HepG2 (cell line): Measurements from ENCODE around the gene ALKBH5. TPM values are rescaled to one million over a fixed set of nuclear protein-coding genes. Genes with fewer than 3 reads are reported as not detected.

Experiments
- ARNTL ChIP-seq: sonication (generic); formaldehyde crosslinking; IDR thresholded peaks from 2 replicates; pipeline ENCODE4 v1.4.0; 2020; ENCODE audit warnings: mild to moderate bottlenecking, missing genetic modification reagents
- ATF7-NPFF ChIP-seq: sonication (generic); formaldehyde crosslinking; IDR thresholded peaks from 2 replicates; pipeline ENCODE4 v1.8.1; 2023; ENCODE audit warnings: mild to moderate bottlenecking, low read depth, missing genetic modification reagents, moderate library complexity
- CBX5 ChIP-seq: sonication (generic); formaldehyde crosslinking; IDR thresholded peaks from 2 replicates; pipeline ENCODE4 v1.4.0; 2020; ENCODE audit warnings: missing genetic modification reagents, borderline replicate concordance
- CREB1 ChIP-seq, 2 experiments: fragments of 450-650 bp in 1 of 2; IDR thresholded peaks; 2 replicates each; pipeline ENCODE4 v1.6.1; 2016 to 2017; ENCODE audit warnings: control low read depth in 1 of 2, mild to moderate bottlenecking in 1 of 2, missing compliant biosample characterization in 1 of 2, missing genetic modification characterization in 1 of 2
- FOXK1 ChIP-seq: sonication (generic); formaldehyde crosslinking; IDR thresholded peaks from 2 replicates; pipeline ENCODE4 v1.4.0; 2020; ENCODE audit warnings: low read depth, missing genetic modification reagents, borderline replicate concordance
- HNRNPLL ChIP-seq: fragments of 200-400 bp; formaldehyde crosslinking; IDR thresholded peaks from 2 replicates; pipeline ENCODE4 v1.6.1; 2017; ENCODE audit warnings: mild to moderate bottlenecking, low read depth, low read length; ENCODE audit not compliant: poor library complexity, severe bottlenecking
- MEIS2 ChIP-seq: sonication (generic); formaldehyde crosslinking; IDR thresholded peaks from 2 replicates; pipeline ENCODE4 v1.9.0; 2021; ENCODE audit warnings: mild to moderate bottlenecking, missing genetic modification reagents
- POLR2AphosphoS5 ChIP-seq: IDR thresholded peaks from 2 replicates; pipeline ENCODE4 v1.6.1; 2012; ENCODE audit warnings: low read depth, low read length
- SKI ChIP-seq: fragments of 450-650 bp; IDR thresholded peaks from one replicate; pipeline ENCODE4 v1.6.1; 2018; ENCODE audit warnings: mild to moderate bottlenecking; ENCODE audit not compliant: partially characterized antibody
- SMARCE1 ChIP-seq: fragments of 450-650 bp; IDR thresholded peaks from 2 replicates; pipeline ENCODE4 v1.6.1; 2017; ENCODE audit warnings: borderline replicate concordance
- THAP11 ChIP-seq: IDR thresholded peaks from 2 replicates; pipeline ENCODE4 v1.6.1; 2016; ENCODE audit warnings: missing biosample characterization, missing genetic modification reagents
- ZBTB33 ChIP-seq: sonication (generic); formaldehyde crosslinking; IDR thresholded peaks from 2 replicates; pipeline ENCODE4 v1.4.0; 2020; ENCODE audit warnings: missing genetic modification reagents
- ZKSCAN1 ChIP-seq: fragments of 150-350 bp; IDR thresholded peaks from 2 replicates; pipeline ENCODE4 v1.6.1; 2014; ENCODE audit warnings: low read length
- ZNF143 ChIP-seq: sonication (generic); formaldehyde crosslinking; IDR thresholded peaks from 2 replicates; pipeline ENCODE4 v1.4.0; 2020; ENCODE audit warnings: missing genetic modification reagents
- ZNF446 ChIP-seq: sonication (generic); formaldehyde crosslinking; IDR thresholded peaks from 2 replicates; pipeline ENCODE4 v1.5.0; 2020; ENCODE audit warnings: mild to moderate bottlenecking, missing genetic modification reagents
- ZNF574 ChIP-seq: sonication (generic); formaldehyde crosslinking; IDR thresholded peaks from 2 replicates; pipeline ENCODE4 v1.4.0; 2020; ENCODE audit warnings: missing genetic modification reagents
- ZNF644 ChIP-seq: IDR thresholded peaks from 2 replicates; pipeline ENCODE4 v1.6.1; 2016; ENCODE audit warnings: low read depth
- ZNF670 ChIP-seq: sonication (generic); formaldehyde crosslinking; IDR thresholded peaks from 2 replicates; pipeline ENCODE4 v1.8.0; 2022; ENCODE audit warnings: mild to moderate bottlenecking, missing genetic modification reagents, borderline replicate concordance
- ZSCAN21 ChIP-seq: sonication (generic); formaldehyde crosslinking; IDR thresholded peaks from 2 replicates; pipeline ENCODE4 v1.8.0; 2022; ENCODE audit warnings: mild to moderate bottlenecking, missing genetic modification reagents, moderate library complexity, borderline replicate concordance
- ZZZ3 ChIP-seq: sonication (generic); formaldehyde crosslinking; IDR thresholded peaks from 2 replicates; pipeline ENCODE4 v1.4.0; 2020; ENCODE audit warnings: missing genetic modification reagents, mild to moderate bottlenecking, borderline replicate concordance
- polyA plus RNA-seq, 8 experiments: library from polyadenylated mRNA; depleted of rRNA in 3 of 8; stranded (reverse) in 7 of 8; unstranded in 1 of 8; fragments of >200 nt; fragmentation: Illumina TruSeq in 4 of 8; extraction: Trizol in 4 of 8; gene quantifications; 2 replicates each; pipeline versions ENCODE4 v1.2.1 to v1.2.3, GENCODE V29; 2011 to 2016; ENCODE audit warnings: low read depth in 4 of 8, missing spikeins in 1 of 8, mixed read lengths in 1 of 8; ENCODE audit not compliant: insufficient read depth in 1 of 8
- total RNA-seq, 5 experiments: library from RNA; depleted of rRNA; stranded (reverse); fragments of >200 nt; fragmentation: Illumina TruSeq; extraction: Trizol; gene quantifications; 2 replicates each; pipeline ENCODE4 v1.2.3, GENCODE V29; 2016; ENCODE audit warnings: low read depth in 1 of 5
- TF ChIP-seq, protein P1 (sequence below): sonication (generic); formaldehyde crosslinking; IDR thresholded peaks from 2 replicates; pipeline ENCODE4 v1.4.0; 2020; ENCODE audit warnings: missing genetic modification reagents, borderline replicate concordance
- TF ChIP-seq, protein P2 (sequence below): IDR thresholded peaks from 2 replicates; pipeline ENCODE4 v1.6.1; 2016; ENCODE audit warnings: missing genetic modification reagents, missing compliant biosample characterization

Gene ALKBH5
- total and polyA plus RNA-seq, 2 of the 13 experiments (the other 11 are each of a cell fraction or from before 2014, with no cell fraction given) = 68.9 to 76.9 TPM

DNA sequence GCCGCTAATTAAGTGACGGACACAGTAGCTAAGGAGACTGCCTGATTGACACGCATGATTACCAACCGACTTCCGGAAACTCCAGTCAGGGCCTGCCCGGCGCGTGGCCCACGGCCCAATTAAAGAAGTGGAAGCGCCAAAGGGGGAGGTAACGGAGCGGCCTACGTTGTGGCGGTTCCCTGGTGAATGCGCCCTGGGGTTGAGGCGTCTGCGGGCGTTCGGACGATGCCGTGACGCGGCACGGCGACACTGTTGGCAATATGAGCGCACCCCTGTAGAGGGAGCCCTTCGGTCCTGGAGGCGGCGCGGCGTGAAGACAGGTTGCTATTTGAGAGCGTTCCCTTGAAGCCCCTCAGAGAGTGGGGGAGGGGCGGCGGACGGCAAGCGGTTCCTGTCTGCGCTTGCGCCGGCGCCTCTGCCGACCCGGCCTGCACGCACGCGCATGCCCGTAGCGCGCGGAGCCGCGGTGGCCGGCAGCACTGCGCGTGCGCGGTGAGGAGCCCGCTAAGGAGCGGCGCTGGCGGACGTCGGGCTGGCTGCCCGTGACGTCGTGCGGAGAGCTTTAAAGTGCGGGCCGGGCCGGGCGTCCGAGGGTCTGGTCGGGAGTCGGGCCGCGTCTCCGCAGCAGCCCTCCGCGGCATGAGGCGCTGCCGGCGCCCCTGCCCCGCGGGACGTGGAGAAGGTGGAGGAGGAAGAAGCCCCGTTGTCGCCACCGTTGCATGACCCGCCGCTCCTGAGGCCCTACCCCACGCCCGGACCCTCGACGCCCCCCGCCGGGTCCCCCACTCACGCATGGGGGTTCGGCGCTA is at the start of gene ALKBH5 (continued):
- TF ChIP-seq ZZZ3 (no peak; the same call in 1 of the 2 replicates), SKI (peak; percentile 17), FOXK1 (CRISPR knock-in tag) (peak; percentile 43), ZKSCAN1 (0 out of 2 replicates have a peak, but pooled peaks have one; percentile 55), POLR2AphosphoS5 (peak; percentile 64), ZNF670 (CRISPR knock-in tag) (0 out of 2 replicates have a peak, but pooled peaks have one; percentile 53), ZNF446 (CRISPR knock-in tag) (peak; percentile 89; the same call in 1 of the 2 replicates), HNRNPLL (peak; percentile 86), CBX5 (CRISPR knock-in tag) (0 out of 2 replicates have a peak, but pooled peaks have one; percentile 37), ARNTL (CRISPR knock-in tag) (peak; percentile 83), ZSCAN21 (CRISPR knock-in tag) (peak; percentile 70; the same call in 1 of the 2 replicates), ZNF143 (peak; percentile 11; the same call in 1 of the 2 replicates), ZBTB33 (0 out of 2 replicates have a peak, but pooled peaks have one; percentile 33), ATF7-NPFF (CRISPR knock-in tag) (peak; percentile 72), THAP11 (peak; percentile 65), SMARCE1 (no peak), ZNF644 (CRISPR knock-in tag) (no peak), CREB1 (IDR thresholded peaks at IDR 0.05) (peak; percentile 90), CREB1 (CRISPR knock-in tag; IDR thresholded peaks at IDR 0.05) (peak; percentile 5; the same call in 1 of the 2 replicates), ZNF574 (CRISPR knock-in tag) (peak; percentile 67), MEIS2 (CRISPR knock-in tag) (no peak; the same call in 1 of the 2 replicates)
- TF ChIP-seq, protein P1, sequence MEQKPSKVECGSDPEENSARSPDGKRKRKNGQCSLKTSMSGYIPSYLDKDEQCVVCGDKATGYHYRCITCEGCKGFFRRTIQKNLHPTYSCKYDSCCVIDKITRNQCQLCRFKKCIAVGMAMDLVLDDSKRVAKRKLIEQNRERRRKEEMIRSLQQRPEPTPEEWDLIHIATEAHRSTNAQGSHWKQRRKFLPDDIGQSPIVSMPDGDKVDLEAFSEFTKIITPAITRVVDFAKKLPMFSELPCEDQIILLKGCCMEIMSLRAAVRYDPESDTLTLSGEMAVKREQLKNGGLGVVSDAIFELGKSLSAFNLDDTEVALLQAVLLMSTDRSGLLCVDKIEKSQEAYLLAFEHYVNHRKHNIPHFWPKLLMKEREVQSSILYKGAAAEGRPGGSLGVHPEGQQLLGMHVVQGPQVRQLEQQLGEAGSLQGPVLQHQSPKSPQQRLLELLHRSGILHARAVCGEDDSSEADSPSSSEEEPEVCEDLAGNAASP = 0 out of 2 replicates have a peak, but pooled peaks have one; percentile 10
- TF ChIP-seq, protein P2, sequence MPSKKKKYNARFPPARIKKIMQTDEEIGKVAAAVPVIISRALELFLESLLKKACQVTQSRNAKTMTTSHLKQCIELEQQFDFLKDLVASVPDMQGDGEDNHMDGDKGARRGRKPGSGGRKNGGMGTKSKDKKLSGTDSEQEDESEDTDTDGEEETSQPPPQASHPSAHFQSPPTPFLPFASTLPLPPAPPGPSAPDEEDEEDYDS (CRISPR knock-in tag) = peak; percentile 90
